Stimulated activated CD8-positive, alpha-beta memory T cell treated with anti-CD3 and anti-CD28 coated beads, Interleukin-7, amount 100 ng/mL, for 1 hour (primary cell): ENCODE results near the gene GGA1.
A peak's percentile ranks its signal among the peaks of the same experiment; 100 is the strongest.

Experiments used
- DNase-seq, 2 donors: peaks; one replicate each; pipeline ENCODE4 v3.0.0-alpha.2; 2020; ENCODE audit warnings: low read depth in 2 of 2

GGA1 gene, protein sequence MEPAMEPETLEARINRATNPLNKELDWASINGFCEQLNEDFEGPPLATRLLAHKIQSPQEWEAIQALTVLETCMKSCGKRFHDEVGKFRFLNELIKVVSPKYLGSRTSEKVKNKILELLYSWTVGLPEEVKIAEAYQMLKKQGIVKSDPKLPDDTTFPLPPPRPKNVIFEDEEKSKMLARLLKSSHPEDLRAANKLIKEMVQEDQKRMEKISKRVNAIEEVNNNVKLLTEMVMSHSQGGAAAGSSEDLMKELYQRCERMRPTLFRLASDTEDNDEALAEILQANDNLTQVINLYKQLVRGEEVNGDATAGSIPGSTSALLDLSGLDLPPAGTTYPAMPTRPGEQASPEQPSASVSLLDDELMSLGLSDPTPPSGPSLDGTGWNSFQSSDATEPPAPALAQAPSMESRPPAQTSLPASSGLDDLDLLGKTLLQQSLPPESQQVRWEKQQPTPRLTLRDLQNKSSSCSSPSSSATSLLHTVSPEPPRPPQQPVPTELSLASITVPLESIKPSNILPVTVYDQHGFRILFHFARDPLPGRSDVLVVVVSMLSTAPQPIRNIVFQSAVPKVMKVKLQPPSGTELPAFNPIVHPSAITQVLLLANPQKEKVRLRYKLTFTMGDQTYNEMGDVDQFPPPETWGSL

GRCh38 chr22:37608477-37609239 is at the start of gene GGA1:
Gene GGA1, plus strand, starts transcription at chr22:37608834. Its CDS starts 27 bp downstream, at chr22:37608861.
- DNase-seq: peak; percentile 87 to 89

GRCh38 chr22:37559521-37559900 is 49.1 kb upstream of the GGA1 start:
- no peak for DNase-seq

DNA sequence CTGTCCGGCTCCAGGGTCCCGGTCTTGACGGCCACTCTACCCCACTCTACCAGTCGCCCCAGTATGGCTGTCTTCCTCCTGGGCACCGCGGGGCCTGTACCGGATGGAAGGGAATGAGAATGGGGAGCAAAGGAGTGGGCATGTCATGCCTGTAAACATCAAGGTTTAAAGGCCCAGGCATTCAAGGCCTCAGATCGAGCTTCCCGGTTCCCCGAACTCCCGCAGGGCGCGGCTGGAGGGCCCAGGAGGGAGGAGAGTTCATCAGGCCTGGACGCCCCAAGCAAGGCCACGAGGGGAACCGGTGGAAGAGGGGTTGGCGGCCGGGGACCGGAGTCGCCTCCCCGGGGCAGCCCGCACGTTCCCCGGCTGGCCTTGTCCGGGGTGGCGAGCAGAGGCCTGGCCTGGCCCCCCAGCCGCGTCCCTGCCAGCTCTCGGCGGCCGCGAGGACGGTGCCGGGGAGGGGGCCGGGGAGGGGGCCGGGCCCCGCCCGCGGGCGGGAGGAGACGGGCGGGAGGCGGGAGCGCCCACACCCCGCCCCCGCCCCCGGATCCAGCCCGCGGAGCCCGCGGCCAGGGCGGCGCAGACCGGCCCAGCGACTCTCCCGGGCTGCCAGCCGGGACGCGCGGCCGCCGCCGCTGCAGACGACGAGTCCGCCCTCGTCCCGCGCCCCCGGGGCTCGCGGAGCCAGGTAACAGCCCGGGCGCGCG is 48.6 kb upstream of the GGA1 start, which contains the start of gene CDC42EP1:
CDC42EP1 (plus strand) TSS at position 580 of the 707 bp plus-strand sequence. CDS start 5,870 bp downstream, outside the sequence.
- no peak for DNase-seq

GRCh38 chr22:37560608-37561211 is 47.9 kb upstream of the GGA1 start:
- DNase-seq: no peak

DNA sequence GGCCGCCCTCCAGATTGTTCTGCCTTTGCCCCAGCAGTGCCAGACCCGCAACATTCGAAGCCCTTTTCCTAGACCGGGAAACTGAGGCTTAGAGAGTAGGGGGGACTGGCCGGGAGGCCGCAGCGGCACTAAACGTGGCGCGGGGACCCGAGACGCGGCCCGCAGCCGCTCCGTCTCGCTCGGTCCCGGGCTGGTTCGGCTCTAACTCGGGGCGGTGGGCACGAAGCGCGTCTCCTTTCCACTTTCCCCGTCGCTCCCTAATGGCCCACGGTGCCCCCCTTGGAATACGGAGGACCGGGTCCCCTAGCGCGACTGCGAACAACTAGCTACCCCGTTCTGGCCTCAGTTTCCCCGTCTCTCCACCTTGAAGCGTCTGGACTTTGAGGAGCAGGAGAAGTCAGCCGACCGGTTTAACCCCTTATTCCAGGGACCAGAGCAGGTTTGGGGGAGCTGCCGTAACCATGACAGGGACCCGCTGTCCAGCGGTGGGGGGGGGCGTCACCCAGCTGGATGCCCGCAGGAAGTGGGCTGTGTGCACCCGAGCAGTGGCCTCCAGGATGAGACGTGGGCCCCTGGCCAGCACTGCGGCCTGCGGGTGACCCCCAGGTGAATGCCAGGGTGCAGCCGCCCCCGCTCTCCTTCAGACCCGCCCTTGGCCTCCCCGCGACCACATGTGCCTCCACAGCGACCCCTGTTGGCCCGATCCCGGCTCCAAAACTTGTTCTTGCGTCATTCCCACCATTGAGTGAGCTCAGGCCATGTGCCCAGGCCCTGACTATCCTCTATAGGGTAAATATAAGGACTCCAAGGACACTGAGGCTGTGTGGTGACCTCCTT is 47.2 kb upstream of the GGA1 start:
- DNase-seq: peak; percentile 60 to 67

DNA sequence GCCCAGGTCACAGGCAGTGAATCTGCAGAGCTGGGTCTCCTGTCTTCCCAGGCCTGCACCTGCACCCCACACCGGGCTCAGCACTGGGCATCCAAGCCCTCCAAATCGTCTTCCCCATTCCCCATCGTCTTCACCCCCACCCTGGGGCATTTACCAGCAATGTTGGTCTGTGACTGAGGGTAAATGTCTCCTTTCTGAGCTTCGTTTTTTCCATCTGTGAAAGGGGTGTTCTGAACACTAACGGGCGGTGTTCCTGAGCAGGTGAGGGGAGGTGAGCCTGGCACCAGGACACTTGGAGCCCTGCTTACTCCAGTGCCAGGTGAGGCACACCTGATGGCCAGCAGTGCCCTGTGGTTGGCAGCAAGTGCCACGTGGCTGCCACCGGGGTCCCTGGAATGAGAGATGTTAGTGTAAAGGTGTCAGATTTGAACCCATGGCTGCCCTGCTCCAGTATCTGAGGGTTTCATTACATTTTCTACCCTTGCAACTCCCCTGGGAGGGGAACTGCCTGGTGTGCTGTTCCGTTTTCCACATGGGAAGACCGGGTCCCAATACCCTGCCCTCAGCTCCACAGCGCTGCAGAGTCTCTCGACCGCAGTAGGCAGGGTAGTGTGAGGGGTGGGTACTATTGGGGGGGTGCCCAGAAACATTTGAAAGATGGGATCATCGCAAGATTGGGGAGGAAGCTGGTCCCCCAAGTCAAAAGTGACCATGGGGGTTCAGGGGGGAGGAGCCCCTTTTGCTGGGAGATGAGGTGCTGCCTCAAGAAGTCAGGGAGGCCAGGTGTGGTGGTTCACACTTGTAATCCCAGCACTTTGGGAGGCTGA is 46.4 kb upstream of the GGA1 start:
- DNase-seq: no peak

GRCh38 chr22:37563153-37564081 is 45.2 kb upstream of the GGA1 start:
- no peak for DNase-seq

DNA sequence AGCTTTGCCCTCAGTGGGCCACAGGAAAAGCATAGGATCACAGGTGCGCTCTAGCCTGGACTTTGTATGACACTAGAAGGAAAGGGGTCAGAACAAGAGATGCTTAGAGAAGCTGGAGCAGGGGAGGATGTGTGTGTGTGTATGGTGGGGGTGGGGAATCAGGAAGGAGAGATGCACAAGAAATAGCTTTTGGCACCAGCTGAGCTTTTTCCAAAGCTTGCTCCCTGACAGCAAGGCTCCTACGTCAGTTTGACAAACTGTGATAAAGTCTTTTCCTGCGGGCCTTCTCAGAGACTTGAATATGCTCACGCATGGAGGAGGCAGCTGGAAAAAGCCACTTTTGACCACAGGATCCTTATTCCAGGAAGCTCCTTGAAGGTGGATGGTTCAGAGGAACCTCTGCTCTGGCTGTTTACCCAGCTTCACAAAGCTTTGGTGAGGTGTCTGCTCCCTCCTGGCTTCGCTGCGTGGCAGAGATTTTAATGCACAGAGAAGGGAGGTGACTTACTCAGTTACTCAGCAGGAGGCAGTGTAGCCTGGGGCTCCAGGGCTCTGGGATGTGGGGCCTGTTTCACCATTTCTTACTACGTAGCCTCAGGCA is 44.4 kb upstream of the GGA1 start:
- no peak for DNase-seq

GRCh38 chr22:37565830-37566229 is 42.8 kb upstream of the GGA1 start:
- no peak for DNase-seq

GRCh38 chr22:37566329-37566837 is 42.3 kb upstream of the GGA1 start:
- DNase-seq: no peak

DNA sequence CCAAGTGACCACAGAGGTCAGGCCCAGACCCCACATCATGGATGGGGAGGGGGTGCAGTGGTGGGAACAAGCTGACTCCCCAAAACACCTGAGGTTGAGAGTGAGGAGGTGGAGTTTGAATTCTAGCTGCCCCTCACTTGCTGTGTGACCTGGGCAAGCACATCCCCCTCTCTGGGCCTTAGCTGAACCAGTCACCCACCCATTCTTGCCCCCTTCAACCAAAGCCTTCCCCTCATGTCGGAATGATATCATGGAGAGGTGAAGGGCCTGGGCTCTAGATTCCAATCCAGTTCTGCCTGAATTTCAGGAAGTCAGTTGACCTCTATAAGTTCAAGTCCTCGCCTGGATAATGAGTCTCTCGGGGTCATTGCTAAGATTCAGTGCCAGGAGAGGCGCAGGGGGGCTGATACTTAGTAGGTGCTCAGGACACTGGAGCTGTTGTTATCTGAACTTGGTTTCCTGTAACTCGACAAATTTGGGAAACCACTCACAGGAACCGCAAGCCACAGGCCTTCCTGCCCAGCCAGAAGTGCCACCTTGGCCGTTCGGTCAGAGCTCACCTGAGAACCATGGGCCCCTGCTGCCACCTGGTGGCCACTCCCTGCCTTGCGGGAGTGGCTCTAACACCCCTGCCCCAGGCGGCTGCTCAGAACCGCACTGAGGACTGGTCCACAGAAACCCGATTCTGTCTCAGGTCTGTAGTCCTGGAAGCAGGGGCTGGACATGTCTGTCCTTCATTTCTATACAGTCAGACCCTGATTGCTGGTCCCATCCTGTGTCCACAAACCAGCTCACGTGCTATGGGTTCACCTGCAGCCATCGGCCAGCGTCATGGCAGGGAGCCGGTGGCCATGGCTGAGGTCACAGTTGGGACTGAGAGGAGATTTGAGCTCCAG is 41.5 kb upstream of the GGA1 start:
- DNase-seq: peak; percentile 81 to 85

GRCh38 chr22:37568012-37568411 is 40.6 kb upstream of the GGA1 start:
- no peak for DNase-seq

DNA sequence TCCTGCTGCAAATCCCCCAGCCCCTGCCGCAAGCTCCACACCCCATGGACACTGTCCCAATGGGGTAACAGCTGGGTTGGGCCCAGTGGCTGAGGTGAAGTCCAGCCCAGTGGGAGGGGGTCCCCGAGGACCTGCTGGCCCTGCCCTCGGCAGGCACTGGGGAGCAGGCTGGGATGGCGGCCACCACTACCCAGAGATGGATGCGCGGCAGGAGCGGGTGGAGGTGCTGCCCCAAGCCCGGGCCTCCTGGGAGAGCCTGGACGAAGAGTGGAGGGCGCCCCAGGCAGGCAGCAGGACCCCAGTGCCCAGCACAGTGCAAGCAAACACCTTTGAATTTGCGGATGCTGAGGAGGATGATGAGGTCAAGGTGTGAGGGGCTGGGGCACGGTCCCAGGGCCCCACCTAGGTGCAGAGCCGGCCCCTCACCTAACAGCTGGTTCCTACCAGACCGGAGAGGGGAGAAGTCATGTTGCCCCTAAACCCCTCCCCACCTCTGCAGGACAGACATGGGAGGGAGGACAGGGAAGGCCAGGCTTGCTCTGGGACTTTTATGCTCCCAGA is 40.1 kb upstream of the GGA1 start:
- DNase-seq: no peak

GRCh38 chr22:37569009-37569920 is 39.4 kb upstream of the GGA1 start:
- no peak for DNase-seq

GRCh38 chr22:37569921-37570660 is 38.5 kb upstream of the GGA1 start:
- no peak for DNase-seq
